MG63 (cell line): Measurements from ENCODE around the gene FXYD2. TPM values are rescaled to one million over a fixed set of nuclear protein-coding genes. Genes with fewer than 3 reads are reported as not detected.

ENCODE experiments used
- DNase-seq: peaks from one replicate; pipeline ENCODE4 v3.0.0-alpha.2; 2020
- H3K27me3 ChIP-seq: fragments of 250-450 bp; sonication (Bioruptor Pico); 2 replicates; pipeline ENCODE4 v1.5.1; 2020; ENCODE audit warnings: mild to moderate bottlenecking, moderate library complexity
- H3K36me3 ChIP-seq: fragments of 250-450 bp; sonication (Bioruptor Pico); 2 replicates; pipeline ENCODE4 v1.5.1; 2020; ENCODE audit warnings: mild to moderate bottlenecking, moderate library complexity
- H3K4me3 ChIP-seq: fragments of 250-450 bp; sonication (Bioruptor Pico); 2 replicates; pipeline ENCODE4 v1.5.1; 2020; ENCODE audit warnings: mild to moderate bottlenecking, moderate library complexity
- H3K9me3 ChIP-seq: fragments of 250-450 bp; sonication (Bioruptor Pico); 2 replicates; pipeline ENCODE4 v1.5.1; 2020; ENCODE audit warnings: mild to moderate bottlenecking, moderate library complexity
- total RNA-seq: library from RNA; depleted of rRNA; stranded (reverse); fragments of >200 nt; shearing (Covaris generic); gene quantifications from 2 replicates; pipeline ENCODE4 v1.2.3, GENCODE V29; 2014; ENCODE audit warnings: low replicate concordance

FXYD2 gene
- total RNA-seq, 1 experiment from 2014 or later = not detected

DNA sequence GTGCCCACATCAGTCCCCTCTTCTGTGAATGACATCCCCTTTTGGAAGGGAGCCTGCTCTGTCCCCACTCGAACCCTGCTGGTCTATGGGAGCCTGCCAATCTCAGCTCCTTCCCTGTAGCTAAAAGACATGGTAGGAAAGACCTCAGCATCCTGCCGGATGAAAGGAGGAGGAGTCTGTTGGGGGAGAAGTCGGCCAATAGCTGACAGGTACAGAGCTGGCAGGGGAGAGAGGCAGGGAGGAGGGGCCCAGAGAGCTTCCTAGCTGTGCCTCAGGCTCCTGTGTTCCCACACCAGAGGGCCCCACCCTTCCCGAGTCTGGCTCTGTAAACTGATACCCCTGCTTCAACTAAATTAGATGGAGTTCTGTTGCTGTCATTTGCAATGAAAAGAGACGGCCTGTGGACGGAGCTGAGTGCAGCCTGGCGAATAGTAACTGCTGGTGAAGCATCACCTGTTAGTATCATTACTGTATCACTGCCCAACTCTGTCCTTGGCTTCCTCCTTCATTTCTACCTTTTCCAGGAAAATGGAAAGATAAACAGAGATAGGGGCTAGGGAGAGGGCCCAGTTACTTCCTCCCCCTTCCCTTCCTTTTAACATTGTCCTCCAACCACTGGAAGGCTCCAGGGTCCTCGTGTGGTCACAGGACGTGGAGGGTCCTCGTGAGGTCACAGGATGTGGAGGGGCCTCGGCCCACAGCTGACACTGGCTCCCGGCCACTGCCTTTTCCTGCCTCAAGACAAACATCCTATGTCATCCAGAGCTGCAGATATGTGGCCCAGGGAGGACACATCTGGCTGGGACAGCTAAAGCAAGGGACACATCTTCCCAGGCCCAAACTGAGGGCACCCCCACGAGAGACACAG, 36.8 kb upstream of the FXYD2 start:
- Histone ChIP-seq H3K27me3 (no peaks in the 10 kb centered on the region), H3K36me3 (no peaks in the 10 kb centered on the region), H3K4me3 (no peak overlapping the region), H3K9me3 (no peaks in the 10 kb centered on the region)
- DNase-seq = no peak

DNA sequence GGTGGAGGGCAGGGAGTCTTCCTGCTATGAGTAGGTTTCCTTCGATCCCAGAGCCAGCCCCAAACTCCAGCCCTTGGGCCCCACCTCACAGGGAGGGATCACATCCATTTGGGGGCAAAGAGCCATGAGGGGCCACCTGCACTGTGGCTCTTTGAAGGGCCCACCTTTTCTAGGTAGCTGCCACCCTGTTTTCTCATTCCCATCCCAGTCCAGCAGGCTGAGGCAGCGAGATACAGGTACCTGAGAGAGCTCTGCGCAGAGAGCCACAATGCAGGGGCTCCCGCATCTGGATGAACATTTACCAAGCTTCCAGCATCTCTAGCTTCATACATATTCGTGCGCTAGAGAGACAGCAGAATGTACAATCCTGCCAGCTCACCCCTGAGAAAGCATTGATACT, 35.6 kb upstream of the FXYD2 start:
- Histone ChIP-seq H3K27me3 (no peaks in the 10 kb centered on the region), H3K9me3 (no peaks in the 10 kb centered on the region), H3K4me3 (no peak overlapping the region), H3K36me3 (no peaks in the 10 kb centered on the region)
- DNase-seq = no peak

DNA sequence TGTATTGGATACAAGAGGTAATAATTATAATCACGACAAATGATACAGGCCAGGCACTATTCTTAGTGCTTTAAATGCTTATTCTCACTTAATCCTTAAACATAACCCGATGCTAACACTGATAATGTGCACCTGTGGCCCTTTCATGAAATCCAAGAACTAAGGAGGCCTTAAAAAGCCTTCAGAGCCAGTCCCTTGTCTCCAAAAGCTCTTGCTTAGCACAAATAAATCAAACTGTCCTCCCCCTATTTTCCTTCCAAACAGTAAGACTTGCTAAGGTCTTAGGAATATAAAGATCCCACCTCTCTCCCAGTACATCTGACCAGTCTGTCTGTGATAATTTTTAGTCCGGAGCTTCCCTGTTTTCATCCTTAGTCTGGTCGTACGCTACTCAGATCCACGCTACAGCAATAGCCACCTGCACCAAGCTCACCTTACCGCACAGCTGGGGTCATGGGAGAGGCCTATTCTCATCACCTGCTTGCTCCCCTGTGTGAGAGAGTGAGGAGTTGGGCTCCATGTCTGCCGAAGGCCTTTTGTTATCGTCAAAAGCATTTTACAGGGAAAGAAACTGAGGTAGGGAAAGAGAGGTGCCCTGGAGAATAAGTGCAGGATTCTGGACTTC, 35.1 kb upstream of the FXYD2 start:
- Histone ChIP-seq H3K36me3 (no peaks in the 10 kb centered on the region), H3K4me3 (no peak overlapping the region), H3K9me3 (no peaks in the 10 kb centered on the region), H3K27me3 (no peaks in the 10 kb centered on the region)
- DNase-seq = no peak

DNA sequence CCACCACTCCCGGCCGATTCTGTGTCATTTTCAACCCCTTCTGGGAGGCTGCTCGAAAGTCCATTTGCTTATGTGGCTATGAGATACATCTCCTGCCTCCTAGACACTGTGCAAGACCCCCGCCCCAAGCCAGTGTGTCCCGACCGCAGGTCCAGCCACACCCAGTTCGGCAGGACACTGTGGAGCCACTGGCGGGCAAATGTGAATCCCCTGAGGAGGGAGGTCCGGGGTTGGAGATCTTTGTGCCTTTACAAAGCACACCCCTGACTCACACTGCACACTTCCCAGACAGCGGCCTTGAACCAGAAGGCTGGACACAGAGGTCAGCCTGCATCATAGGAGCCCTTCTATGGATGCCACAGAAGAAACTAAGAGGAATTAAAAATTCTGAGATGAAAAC, 34.5 kb upstream of the FXYD2 start:
- Histone ChIP-seq H3K9me3 (no peaks in the 10 kb centered on the region), H3K4me3 (no peak overlapping the region), H3K27me3 (no peaks in the 10 kb centered on the region), H3K36me3 (no peaks in the 10 kb centered on the region)
- no peak for DNase-seq

DNA sequence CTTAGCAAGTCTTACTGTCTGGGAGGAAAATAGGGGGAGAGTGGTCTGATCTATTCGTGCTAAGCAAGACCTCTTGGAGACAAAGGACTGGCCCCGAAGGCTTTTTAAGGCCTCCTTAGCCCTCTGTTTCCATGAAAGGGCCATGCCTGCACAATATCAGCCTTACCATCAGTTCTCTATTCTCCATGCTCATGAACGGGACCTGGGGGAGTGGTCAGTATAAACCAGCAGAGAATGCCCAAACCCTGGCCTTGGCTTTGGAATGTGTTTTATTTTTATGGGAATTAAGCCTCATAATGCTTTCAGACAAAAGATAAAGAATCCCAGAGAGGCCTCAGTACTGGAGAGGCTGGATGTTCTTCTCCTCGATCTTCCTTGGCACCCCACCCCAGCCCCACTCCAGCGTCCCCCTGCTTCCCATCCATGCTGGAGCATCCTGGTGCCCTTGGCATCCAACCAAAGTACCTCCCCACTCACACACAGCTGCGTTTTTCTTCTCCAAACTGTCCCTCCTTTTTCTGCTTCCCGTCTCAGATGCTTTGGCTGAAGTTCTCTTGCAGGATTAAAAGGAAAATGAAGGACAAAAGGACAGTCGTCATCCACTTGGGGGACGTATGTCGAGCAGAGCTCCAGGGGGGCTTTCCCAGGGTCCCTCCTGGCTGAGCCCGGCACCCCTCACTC, 33.3 kb upstream of the FXYD2 start:
- DNase-seq = no peak
- Histone ChIP-seq H3K4me3 (no peak overlapping the region), H3K9me3 (no peaks in the 10 kb centered on the region), H3K36me3 (no peaks in the 10 kb centered on the region), H3K27me3 (no peaks in the 10 kb centered on the region)

DNA sequence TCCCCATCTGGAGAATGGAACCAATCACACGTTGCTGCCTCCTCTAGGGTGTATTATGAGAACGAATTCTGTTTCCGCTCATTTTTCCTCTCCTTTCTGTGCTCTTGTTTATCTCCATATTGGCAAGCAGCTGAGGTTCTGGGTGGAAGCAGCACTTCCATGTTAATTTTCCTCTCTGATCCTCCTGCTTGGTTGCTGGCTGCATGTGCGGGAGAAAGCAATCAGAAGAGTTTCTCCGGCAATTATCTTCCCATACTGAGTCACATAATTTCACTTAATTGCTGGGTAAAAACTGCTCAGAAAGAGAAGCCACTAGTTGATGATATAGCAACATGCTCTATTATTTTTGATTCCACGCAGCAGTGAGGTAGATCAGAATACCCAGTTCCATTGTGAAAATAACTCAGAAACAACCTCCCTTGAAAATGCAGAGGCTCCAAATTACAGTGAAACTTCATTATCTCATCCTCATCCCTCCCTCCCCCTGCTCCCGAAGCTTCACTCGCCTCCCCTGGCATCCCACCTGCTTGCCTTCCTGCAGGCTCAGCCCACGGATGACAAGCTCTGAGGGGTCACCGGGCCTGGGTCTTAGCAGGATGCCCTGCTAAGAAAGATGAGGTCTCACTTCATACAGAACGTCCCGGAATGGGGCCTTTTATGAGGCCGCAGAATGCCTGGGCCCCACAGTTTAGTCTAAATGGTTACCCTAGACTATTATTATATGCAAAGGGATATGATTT, 31.5 kb upstream of the FXYD2 start:
- H3K36me3 ChIP-seq = no peaks in the 10 kb centered on the region
- H3K4me3 ChIP-seq = no peak overlapping the region
- peaks cover 3% of the 10 kb centered on the region; the same call in 1 of the 2 replicates for H3K9me3 ChIP-seq
- H3K27me3 ChIP-seq = no peaks in the 10 kb centered on the region
- no peak for DNase-seq

DNA sequence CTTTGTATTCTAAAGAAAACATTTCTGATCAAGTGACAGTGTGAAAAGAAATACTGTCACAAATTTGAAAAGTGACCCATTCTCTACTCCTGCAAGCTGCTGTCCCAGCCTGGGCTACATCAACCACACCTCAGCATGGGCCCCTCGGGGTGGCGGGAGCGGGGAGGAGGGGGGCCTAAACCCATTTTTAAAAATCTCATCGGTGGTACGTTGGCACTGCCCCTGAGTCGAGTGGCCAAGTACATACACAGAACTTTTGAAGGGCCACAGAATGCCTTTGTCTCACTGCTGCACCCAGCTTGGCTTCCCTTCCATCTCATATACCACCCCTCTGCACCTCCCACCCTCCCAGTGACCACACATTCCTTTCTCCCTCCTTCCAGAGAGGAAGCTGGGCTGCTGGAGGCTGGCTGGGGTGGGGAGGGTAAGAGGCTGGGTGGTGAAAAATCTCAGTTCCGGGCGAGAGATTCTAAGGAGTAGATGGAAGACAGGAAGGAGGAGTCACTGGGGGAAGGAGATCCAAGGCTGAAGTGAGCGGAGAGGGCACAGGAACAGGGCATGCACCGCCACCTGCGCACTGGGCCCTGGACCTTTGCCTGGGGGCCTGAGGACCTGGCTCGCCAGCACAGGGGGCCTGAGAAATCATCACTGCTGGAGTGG, 30.8 kb upstream of the FXYD2 start:
- H3K4me3 ChIP-seq = no peak overlapping the region
- no peaks in the 10 kb centered on the region for H3K36me3 ChIP-seq
- no peak for DNase-seq

DNA sequence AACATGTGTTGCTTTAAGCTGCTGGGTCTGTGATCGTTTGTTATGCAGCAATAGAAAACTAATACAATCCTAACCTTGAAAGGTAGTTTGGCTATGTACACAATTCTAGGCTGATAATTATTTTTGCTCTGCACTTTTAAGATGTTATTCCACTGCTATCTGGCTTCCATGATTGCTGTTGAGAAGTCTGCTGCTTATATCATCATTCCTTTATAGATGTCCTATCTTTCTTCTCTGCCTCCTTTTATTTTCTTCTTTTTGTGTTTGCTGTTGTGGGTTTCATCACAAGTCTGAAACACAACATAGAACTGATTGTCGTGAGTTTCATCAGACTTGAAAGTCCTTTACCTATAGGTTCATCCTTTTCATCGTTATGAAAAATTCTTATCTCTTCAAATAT, 27.8 kb upstream of the FXYD2 start:
- DNase-seq = no peak
- no peaks in the 10 kb centered on the region for H3K36me3 ChIP-seq
- peaks cover 3% of the 10 kb centered on the region; the same call in 1 of the 2 replicates for H3K9me3 ChIP-seq
- H3K27me3 ChIP-seq = no peaks in the 10 kb centered on the region
- H3K4me3 ChIP-seq = no peak overlapping the region

More for the DNA sequence above, 30.8 kb upstream of the FXYD2 start:
- H3K27me3 ChIP-seq = no peaks in the 10 kb centered on the region
- peaks cover 3% of the 10 kb centered on the region; the same call in 1 of the 2 replicates for H3K9me3 ChIP-seq

DNA sequence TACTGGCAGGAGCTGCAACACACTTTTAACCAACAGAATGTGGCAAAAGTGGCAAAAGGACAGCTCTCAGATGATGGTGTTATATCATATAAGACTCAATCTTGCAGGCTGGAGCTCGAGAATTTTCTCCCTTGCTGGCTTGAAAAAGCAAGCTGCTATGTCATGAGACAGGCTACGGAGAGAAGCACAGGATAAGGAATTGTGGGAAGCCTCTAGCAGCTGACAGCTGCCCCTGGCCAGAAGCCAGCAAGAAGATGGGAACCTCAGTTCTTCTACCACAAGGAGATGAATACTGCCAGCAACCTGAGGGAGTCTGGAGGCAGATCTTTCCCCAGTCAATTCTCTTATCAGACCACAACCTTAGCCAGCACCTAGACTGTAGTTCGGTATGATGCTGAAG, 27.3 kb upstream of the FXYD2 start:
- H3K4me3 ChIP-seq = no peak overlapping the region
- no peak for DNase-seq
- H3K27me3 ChIP-seq = no peaks in the 10 kb centered on the region
- H3K36me3 ChIP-seq = no peaks in the 10 kb centered on the region
- peaks cover 3% of the 10 kb centered on the region; the same call in 1 of the 2 replicates for H3K9me3 ChIP-seq

DNA sequence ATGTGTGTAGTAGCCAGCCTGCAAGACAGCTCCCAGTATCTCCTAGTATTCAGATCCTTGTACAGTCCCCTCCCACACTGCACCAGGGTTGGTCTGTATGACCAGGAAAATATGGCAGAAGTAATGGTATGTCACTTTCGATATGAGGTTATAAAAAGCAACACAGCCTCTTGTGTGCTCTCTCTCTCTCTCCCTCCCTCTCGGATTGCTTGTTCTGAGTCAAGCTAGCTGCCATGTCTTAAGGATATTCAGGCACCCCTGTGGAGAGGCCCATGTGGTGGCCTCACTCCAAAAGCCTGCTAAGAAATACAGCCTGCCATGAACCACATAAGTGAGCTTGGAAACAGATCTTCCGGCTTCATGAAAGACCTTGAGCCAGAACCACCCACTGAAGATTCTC, 26.6 kb upstream of the FXYD2 start:
- peak; percentile 48 for DNase-seq
- no peaks in the 10 kb centered on the region for H3K27me3 ChIP-seq
- no peaks in the 10 kb centered on the region for H3K36me3 ChIP-seq
- peaks cover 3% of the 10 kb centered on the region; the same call in 1 of the 2 replicates for H3K9me3 ChIP-seq
- H3K4me3 ChIP-seq = no peak overlapping the region

DNA sequence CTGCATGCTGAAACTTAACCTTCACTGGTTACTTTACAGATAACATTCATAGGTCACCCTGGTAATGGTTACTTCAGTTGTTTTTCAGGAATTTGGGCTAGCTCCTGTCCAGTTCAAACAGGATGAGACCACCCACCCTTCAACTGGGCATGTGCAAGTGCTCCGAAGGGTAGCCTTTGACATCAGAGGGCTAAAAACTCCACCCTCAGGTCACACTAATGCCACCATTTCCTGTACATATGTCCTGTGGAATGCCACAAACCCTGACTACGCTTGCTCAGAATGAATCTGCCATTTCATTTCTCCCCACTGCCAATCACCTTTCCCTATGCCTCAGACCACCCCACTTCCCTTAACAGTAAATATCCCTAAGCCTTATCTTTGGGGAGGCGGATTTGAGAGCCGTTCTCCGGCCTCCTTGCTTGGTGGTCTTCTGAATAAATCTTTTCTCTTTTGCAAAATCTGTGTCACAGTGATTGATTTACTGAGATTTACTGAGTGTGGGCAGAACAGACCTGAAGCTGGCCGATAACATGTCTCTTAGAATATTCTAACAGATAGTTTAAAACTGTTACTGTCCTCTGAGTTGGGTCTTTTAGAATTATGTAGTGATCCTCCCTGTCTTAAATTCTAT, 25.4 kb upstream of the FXYD2 start:
- Histone ChIP-seq H3K36me3 (no peaks in the 10 kb centered on the region), H3K27me3 (no peaks in the 10 kb centered on the region), H3K4me3 (no peak overlapping the region), H3K9me3 (peaks cover 3% of the 10 kb centered on the region; the same call in 1 of the 2 replicates)
- no peak for DNase-seq

DNA sequence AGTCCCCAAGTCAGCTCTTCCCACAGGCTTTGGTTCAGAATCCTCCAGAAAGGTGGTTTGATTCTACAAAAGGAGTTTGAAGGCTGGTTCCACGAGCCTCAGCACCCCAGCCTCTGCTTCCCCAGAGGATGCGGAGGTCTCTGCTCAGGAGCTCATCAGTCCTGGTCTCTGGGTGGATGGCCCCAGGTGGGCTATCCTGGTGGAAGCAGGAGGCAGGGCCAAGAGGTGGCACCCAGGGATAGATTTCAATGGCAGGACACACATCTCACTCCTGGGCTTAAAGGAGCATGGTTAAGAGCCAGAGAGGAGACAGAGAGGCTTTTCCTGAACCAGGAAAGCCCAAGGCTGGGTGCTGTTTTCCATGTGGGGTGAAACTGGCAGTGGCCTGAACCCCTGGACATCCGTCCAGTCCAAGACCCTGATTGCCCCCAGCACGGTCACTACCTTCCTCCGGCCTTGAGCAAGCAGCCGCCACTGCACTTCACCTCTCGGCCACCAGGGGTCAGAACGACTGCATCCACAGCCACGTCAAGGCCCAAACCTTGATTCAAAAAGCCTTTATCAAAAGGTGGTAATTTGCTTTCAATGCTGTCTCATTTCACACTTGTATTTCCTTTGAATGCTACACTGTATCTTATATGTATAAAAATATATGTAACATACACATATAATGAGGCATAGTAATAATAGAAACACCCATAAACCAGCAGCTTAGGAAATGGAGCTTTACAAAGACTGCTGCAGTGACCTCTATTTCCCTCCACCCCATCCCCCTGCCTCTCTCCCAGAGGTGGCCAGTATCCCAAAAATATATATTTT, 19.3 kb upstream of the FXYD2 start:
- Histone ChIP-seq H3K9me3 (no peaks in the 10 kb centered on the region), H3K4me3 (no peak overlapping the region), H3K36me3 (no peaks in the 10 kb centered on the region), H3K27me3 (no peaks in the 10 kb centered on the region; the same call in 1 of the 2 replicates)
- peak; percentile 38 for DNase-seq

DNA sequence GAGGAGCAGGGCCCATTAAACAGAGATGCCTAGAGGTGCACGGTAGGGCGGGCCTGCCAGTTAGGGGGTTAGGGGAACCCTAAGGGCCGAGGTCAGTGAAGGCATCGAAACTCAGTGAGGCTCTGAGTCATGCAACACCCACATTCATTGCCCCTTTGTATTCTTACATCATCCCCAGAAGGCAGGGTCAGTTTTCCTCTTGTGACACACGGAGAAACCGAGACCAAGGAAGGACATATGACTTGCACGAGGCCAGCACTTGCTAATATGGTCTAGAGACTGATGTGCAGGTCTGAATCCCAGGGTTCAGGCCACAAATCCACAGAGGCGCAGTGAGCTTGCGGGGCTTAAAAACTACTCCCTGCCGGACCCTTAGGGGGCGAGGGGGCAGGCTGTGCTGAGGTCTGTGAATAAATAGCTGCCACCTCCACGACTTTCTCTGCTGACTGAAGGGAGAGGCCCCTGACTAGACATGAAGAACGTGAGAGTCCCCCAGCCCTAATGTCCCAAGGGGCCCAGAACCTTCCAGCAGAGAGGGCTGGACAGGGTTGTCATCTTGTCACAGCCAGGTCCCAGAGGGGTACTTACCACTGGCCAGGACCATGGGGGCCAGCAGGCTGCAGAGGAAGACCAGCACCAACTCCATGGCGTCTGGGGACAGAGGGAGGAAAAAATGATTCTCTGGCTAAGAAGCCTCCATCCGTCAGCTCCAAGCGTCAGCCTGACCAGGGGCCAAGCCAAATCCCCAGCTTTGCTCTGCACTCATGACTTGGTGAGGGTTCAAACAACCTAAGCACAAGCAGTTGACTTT, 17.8 kb upstream of the FXYD2 start:
- no peaks in the 10 kb centered on the region for H3K9me3 ChIP-seq
- H3K36me3 ChIP-seq = no peaks in the 10 kb centered on the region
- no peaks in the 10 kb centered on the region; the same call in 1 of the 2 replicates for H3K27me3 ChIP-seq
- DNase-seq = no peak
- H3K4me3 ChIP-seq = no peak overlapping the region

DNA sequence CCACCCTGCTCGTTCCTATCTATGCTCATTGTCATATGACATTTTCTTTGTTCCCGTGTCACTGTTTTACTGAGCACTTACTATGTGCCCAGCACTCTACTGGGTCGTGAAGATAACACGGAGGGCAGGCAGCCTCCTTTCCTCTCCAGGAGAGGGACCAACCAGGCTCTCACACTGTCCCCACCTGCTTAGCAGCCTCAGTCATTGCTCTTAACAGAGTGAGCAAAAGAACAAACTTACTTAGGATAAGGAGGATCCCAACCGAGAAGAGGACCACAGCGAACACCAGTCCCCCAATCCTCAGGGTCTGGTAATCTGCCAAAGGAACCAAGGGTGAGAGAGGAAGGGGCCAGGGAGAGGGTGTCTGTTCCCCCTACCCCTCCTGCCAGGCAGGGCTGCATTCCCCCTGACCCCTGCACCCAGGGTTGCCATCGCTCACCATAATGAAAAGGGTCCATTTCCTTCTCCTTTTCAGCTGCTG, 17.0 kb upstream of the FXYD2 start:
- Histone ChIP-seq H3K9me3 (no peaks in the 10 kb centered on the region), H3K27me3 (no peaks in the 10 kb centered on the region; the same call in 1 of the 2 replicates), H3K36me3 (no peaks in the 10 kb centered on the region), H3K4me3 (no peak overlapping the region)
- no peak for DNase-seq
